Keratinocyte (primary cell): ENCODE measurements around the gene INSIG1.

ENCODE experiments used
- CTCF ChIP-seq, 3 experiments: IDR thresholded peaks in 1 of 3; conservative IDR thresholded peaks in 1 of 3; optimal IDR thresholded peaks in 1 of 3; 2 replicates in 2 of 3; 3 replicates in 1 of 3; pipeline versions ENCODE3 to v1.5.1; 2011; ENCODE audit warnings: low read length in 3 of 3, mild to moderate bottlenecking in 3 of 3, moderate library complexity in 2 of 3, control low read depth in 1 of 3, inconsistent platforms in 1 of 3; ENCODE audit not compliant: insufficient read depth in 2 of 3; ENCODE audit errors: extremely low read depth in 1 of 3
- EZH2 ChIP-seq: IDR thresholded peaks from one replicate; pipeline ENCODE4 v1.6.1; 2012; ENCODE audit warnings: inconsistent platforms, mild to moderate bottlenecking, low read length, moderate library complexity

- TF ChIP-seq CTCF (optimal IDR thresholded peaks at IDR 0.05 in 1 of 3, IDR thresholded peaks at IDR 0.05 in 1 of 3, conservative IDR thresholded peaks at IDR 0.05 in 1 of 3; ENCODE audit: extremely low read depth in 1 of 3, insufficient read depth in 2 of 3, low read length in 3 of 3) (no peak), EZH2 (no peak)
Observed at GRCh38 chr7:155288055-155288454, 9.6 kb upstream of the INSIG1 start.
